ENCODE data around the gene P2RY4.

Gene P2RY4

GRCh38 chrX:70208479-70208878, 51.5 kb downstream of the P2RY4 start:
- no peaks in the 10 kb centered on the region for H3K27me3 ChIP-seq (ENCODE audit: insufficient read depth, low read length, poor library complexity, severe bottlenecking)

More at GRCh38 chrX:70208479-70208878, 51.5 kb downstream of the P2RY4 start:
- Histone ChIP-seq H3K9ac (ENCODE audit: low read depth, low read length, poor library complexity, severe bottlenecking) (no peak overlapping the region), H3K4me3 (ENCODE audit: low read length, poor library complexity, severe bottlenecking) (no peak overlapping the region), H3K9me3 (ENCODE audit: insufficient read depth, low read depth, low read length) (no peaks in the 10 kb centered on the region), H3K9me2 (replicated peaks; ENCODE audit: low read depth, low read length) (no peaks in the 10 kb centered on the region), H3K36me3 (ENCODE audit: insufficient read depth, low read length) (no peaks in the 10 kb centered on the region), H2AFZ (ENCODE audit: low read length) (no peak overlapping the region), H3F3A (ENCODE audit: low read depth) (no peaks in the 10 kb centered on the region), H4K20me1 (ENCODE audit: insufficient read depth, low read length, poor library complexity, severe bottlenecking) (no peaks in the 10 kb centered on the region), H3K79me2 (ENCODE audit: insufficient read depth, low read length) (no peaks in the 10 kb centered on the region), H3K4me1 (ENCODE audit: insufficient read depth, low read length, poor library complexity, severe bottlenecking) (no peaks in the 10 kb centered on the region), H3K4me2 (ENCODE audit: low read depth, low read length, poor library complexity, severe bottlenecking) (no peak overlapping the region)
- no peak for TF ChIP-seq EZH2phosphoT487 (IDR thresholded peaks at IDR 0.05; ENCODE audit: borderline replicate concordance)
- TF ChIP-seq, protein P1, sequence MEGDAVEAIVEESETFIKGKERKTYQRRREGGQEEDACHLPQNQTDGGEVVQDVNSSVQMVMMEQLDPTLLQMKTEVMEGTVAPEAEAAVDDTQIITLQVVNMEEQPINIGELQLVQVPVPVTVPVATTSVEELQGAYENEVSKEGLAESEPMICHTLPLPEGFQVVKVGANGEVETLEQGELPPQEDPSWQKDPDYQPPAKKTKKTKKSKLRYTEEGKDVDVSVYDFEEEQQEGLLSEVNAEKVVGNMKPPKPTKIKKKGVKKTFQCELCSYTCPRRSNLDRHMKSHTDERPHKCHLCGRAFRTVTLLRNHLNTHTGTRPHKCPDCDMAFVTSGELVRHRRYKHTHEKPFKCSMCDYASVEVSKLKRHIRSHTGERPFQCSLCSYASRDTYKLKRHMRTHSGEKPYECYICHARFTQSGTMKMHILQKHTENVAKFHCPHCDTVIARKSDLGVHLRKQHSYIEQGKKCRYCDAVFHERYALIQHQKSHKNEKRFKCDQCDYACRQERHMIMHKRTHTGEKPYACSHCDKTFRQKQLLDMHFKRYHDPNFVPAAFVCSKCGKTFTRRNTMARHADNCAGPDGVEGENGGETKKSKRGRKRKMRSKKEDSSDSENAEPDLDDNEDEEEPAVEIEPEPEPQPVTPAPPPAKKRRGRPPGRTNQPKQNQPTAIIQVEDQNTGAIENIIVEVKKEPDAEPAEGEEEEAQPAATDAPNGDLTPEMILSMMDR (conservative IDR thresholded peaks at IDR 0.05; ENCODE audit: low read length): no peak

All from Loucy (cell line).